ENCODE data around the gene EIF3F. TPM values are rescaled to one million over a fixed set of nuclear protein-coding genes. Genes with fewer than 3 reads are reported as not detected.

The EIF3F gene
- total and polyA plus RNA-seq, 2 of the 13 experiments (the other 11 are each of a cell fraction or from before 2014, with no cell fraction given): 109 to 191 TPM

DNA sequence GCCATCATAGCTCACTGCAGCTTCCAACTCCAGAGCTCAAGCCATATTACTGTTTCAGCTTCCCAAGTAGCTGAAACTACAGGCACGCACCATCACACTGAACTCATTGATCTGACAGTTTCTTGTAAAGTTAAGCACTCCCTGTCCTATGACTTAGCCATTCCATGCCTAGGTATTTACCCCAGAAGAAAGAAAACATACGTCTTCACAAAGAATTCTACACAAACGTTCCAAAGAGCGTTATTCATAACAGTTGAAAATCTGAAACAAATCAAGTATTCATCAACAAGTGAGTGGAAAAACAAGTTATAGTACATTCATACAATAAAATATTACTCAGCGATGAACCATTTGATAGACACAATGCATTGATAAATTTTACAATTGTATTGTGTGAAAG, 14.1 kb upstream of the EIF3F start (continued):
- TF ChIP-seq HNRNPLL (IDR thresholded peaks at IDR 0.05; ENCODE audit: low read depth, low read length, poor library complexity, severe bottlenecking) (no peak), MYNN (CRISPR knock-in tag; IDR thresholded peaks at IDR 0.05; ENCODE audit: low read depth) (no peak), TARDBP (CRISPR knock-in tag; IDR thresholded peaks at IDR 0.05) (no peak), SSRP1 (CRISPR knock-in tag; IDR thresholded peaks at IDR 0.05) (no peak), ZNF224 (CRISPR knock-in tag; IDR thresholded peaks at IDR 0.05) (no peak), ZC3H4 (CRISPR knock-in tag; IDR thresholded peaks at IDR 0.05; ENCODE audit: borderline replicate concordance) (no peak), ZNF570 (CRISPR knock-in tag; IDR thresholded peaks at IDR 0.05; ENCODE audit: borderline replicate concordance) (no peak)
- TF ChIP-seq, protein P1, sequence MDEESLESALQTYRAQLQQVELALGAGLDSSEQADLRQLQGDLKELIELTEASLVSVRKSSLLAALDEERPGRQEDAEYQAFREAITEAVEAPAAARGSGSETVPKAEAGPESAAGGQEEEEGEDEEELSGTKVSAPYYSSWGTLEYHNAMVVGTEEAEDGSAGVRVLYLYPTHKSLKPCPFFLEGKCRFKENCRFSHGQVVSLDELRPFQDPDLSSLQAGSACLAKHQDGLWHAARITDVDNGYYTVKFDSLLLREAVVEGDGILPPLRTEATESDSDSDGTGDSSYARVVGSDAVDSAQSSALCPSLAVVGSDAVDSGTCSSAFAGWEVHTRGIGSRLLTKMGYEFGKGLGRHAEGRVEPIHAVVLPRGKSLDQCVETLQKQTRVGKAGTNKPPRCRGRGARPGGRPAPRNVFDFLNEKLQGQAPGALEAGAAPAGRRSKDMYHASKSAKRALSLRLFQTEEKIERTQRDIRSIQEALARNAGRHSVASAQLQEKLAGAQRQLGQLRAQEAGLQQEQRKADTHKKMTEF (CRISPR knock-in tag; IDR thresholded peaks at IDR 0.05): no peak

DNA sequence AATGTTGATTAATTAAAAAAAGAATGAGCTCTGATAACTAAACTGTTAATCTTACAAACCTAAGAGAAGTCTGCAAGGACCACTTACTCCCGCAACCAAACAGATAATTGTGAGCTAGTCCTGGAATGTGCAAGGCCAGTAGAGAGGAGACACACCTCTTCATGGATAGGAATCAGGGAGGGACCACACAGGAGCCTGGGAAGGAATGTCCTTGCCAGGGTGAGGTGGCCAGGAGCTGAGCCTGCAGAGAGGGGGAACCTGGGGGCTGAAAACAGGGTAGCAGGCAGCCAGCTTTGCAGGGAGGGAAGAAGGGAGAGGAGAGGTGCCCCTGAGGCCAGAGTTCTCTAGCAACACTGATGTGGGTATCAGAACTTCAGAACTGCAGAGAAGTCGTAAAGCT, 12.5 kb upstream of the EIF3F start:
- H3K4me3 ChIP-seq (replicated peaks in 1 of 3; ENCODE audit: insufficient read depth in 1 of 3, low read depth in 2 of 3, low read length in 3 of 3): no peak overlapping the region
- ATAC-seq (no peak), FAIRE-seq (no peak), DNase-seq (ENCODE audit: low spot score) (no peak)
- no peak for TF ChIP-seq ISX (CRISPR knock-in tag; conservative IDR thresholded peaks at IDR 0.05)
- TF ChIP-seq, protein P2, sequence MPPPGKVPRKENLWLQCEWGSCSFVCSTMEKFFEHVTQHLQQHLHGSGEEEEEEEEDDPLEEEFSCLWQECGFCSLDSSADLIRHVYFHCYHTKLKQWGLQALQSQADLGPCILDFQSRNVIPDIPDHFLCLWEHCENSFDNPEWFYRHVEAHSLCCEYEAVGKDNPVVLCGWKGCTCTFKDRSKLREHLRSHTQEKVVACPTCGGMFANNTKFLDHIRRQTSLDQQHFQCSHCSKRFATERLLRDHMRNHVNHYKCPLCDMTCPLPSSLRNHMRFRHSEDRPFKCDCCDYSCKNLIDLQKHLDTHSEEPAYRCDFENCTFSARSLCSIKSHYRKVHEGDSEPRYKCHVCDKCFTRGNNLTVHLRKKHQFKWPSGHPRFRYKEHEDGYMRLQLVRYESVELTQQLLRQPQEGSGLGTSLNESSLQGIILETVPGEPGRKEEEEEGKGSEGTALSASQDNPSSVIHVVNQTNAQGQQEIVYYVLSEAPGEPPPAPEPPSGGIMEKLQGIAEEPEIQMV (CRISPR knock-in tag; IDR thresholded peaks at IDR 0.05; ENCODE audit: low read depth): no peak
- BruUV-seq (replicated peaks): no TSS peak
- H3K36me3 ChIP-seq (replicated peaks in 1 of 2; ENCODE audit: control insufficient read depth in 1 of 2, insufficient read depth in 2 of 2, low read length in 2 of 2): no peaks in the 10 kb centered on the region
- H3K9ac ChIP-seq (ENCODE audit: insufficient read depth, low read depth, low read length): no peak overlapping the region
- H3K79me2 ChIP-seq (ENCODE audit: insufficient read depth, low read length): no peaks in the 10 kb centered on the region
- intact Hi-C loops (cut with micrococcal nuclease; ENCODE audit: unreplicated experiment) (no loop called here), in situ Hi-C loops (cut with HindIII; ENCODE audit: extremely low pct_ligation_motif_present, low pct_unique_long_range_greater_than_20kb) (no loop called here)
- H3K27ac ChIP-seq (ENCODE audit: extremely low read length, insufficient read depth, low read length): no peak overlapping the region
- H3K4me2 ChIP-seq (ENCODE audit: low read depth, low read length): no peak overlapping the region
- ChIA-PET CTCF (ENCODE audit: low intra/inter-chr PET ratio, low total read pairs) (no interaction called here), POLR2A (no interaction called here)
- WGBS (ENCODE audit: low lambda C conversion rate): 25% methylated on average over 2 of the region's 2 CpGs
- H3K9me3 ChIP-seq (ENCODE audit: low read length): no peaks in the 10 kb centered on the region
- H2AFZ ChIP-seq (ENCODE audit: low read length): no peak overlapping the region
- no peaks in the 10 kb centered on the region for H3K27me3 ChIP-seq (ENCODE audit: control insufficient read depth in 1 of 2, insufficient read depth in 2 of 2, low read length in 2 of 2)
- no peaks in the 10 kb centered on the region for H3K4me1 ChIP-seq (ENCODE audit: insufficient read depth, low read length)
- H4K20me1 ChIP-seq (ENCODE audit: insufficient read depth, low read length): no peaks in the 10 kb centered on the region

Measured in HepG2 (cell line).